Uterus (tissue), 2 donors: Measurements from ENCODE around the gene TRPC5OS.

Source experiments
- CTCF ChIP-seq, 4 experiments: fragments of 200-600 bp in 2 of 4; fragments of 450-650 bp in 2 of 4; sonication (generic) in 2 of 4; IDR thresholded peaks; one replicate each; pipeline ENCODE4 v1.5.1; 2016 to 2019; ENCODE audit warnings: antibody characterized with exemption in 4 of 4, mild to moderate bottlenecking in 2 of 4, moderate library complexity in 1 of 4
- POLR2A ChIP-seq, 2 donors: fragments of 450-650 bp; IDR thresholded peaks; one replicate each; pipeline ENCODE4 v1.6.1; 2016; ENCODE audit warnings: antibody characterized with exemption in 2 of 2, mild to moderate bottlenecking in 1 of 2, moderate library complexity in 1 of 2

- TF ChIP-seq CTCF (IDR thresholded peaks at IDR 0.05), result no peak
- no peak for TF ChIP-seq POLR2A (IDR thresholded peaks at IDR 0.05)
These were observed 1.7 kb upstream of the TRPC5OS start for GRCh38 chrX:111874241-111874640.
